Trophoblast cell (in vitro differentiated cells and primary cell): ENCODE data around the gene MCF2L.

Experiments
- DNase-seq, 2 donors: peaks; one replicate each; pipeline ENCODE4 v3.0.0-alpha.2; 2016
- H2AFZ ChIP-seq: 2 replicates; pipeline ENCODE4 v1.6.1; 2013; ENCODE audit warnings: low read length, moderate library complexity, mild to moderate bottlenecking; ENCODE audit not compliant: insufficient read depth, poor library complexity
- H2AK5ac ChIP-seq: 2 replicates; pipeline ENCODE4 v1.6.1; 2013; ENCODE audit warnings: mild to moderate bottlenecking, low read length
- H2BK120ac ChIP-seq: 2 replicates; pipeline ENCODE4 v1.6.1; 2013; ENCODE audit warnings: low read length, mild to moderate bottlenecking, moderate library complexity; ENCODE audit not compliant: insufficient read depth, poor library complexity
- H2BK12ac ChIP-seq: 2 replicates; pipeline ENCODE4 v1.6.1; 2013; ENCODE audit warnings: mild to moderate bottlenecking, low read length, moderate library complexity
- H2BK5ac ChIP-seq: 2 replicates; pipeline ENCODE4 v1.6.1; 2013; ENCODE audit warnings: low read length, low read depth, moderate library complexity, mild to moderate bottlenecking; ENCODE audit not compliant: poor library complexity
- H3K14ac ChIP-seq: 2 replicates; pipeline ENCODE4 v1.6.1; 2013; ENCODE audit warnings: mild to moderate bottlenecking, low read length
- H3K18ac ChIP-seq: 2 replicates; pipeline ENCODE4 v1.6.1; 2013; ENCODE audit warnings: mild to moderate bottlenecking, low read length
- H3K23ac ChIP-seq: 2 replicates; pipeline ENCODE4 v1.6.1; 2013; ENCODE audit warnings: low read length
- H3K27ac ChIP-seq: 2 replicates; pipeline ENCODE4 v1.5.1; 2013; ENCODE audit warnings: low read depth, mild to moderate bottlenecking, inconsistent platforms, low read length, moderate library complexity
- H3K27me3 ChIP-seq: 2 replicates; pipeline ENCODE4 v1.6.1; 2013; ENCODE audit warnings: inconsistent platforms, mild to moderate bottlenecking, low read length, moderate library complexity; ENCODE audit not compliant: insufficient read depth
- H3K36me3 ChIP-seq, 2 experiments: 1 replicate in 1 of 2; 2 replicates in 1 of 2; pipeline ENCODE4 v1.6.1; 2013; ENCODE audit warnings: low read length in 2 of 2, mild to moderate bottlenecking in 2 of 2, moderate library complexity in 1 of 2; ENCODE audit not compliant: insufficient read depth in 2 of 2, control insufficient read depth in 1 of 2
- H3K4ac ChIP-seq: 2 replicates; pipeline ENCODE4 v1.6.1; 2013; ENCODE audit warnings: low read depth, mild to moderate bottlenecking, low read length, moderate library complexity
- H3K4me1 ChIP-seq, 2 experiments: 1 replicate in 1 of 2; 2 replicates in 1 of 2; pipeline ENCODE4 v1.6.1; 2013; ENCODE audit warnings: low read length in 2 of 2, mild to moderate bottlenecking in 2 of 2, moderate library complexity in 1 of 2; ENCODE audit not compliant: insufficient read depth in 2 of 2, control insufficient read depth in 1 of 2
- H3K4me2 ChIP-seq: 2 replicates; pipeline ENCODE4 v1.6.1; 2013; ENCODE audit warnings: inconsistent platforms, mild to moderate bottlenecking, low read length, moderate library complexity
- H3K4me3 ChIP-seq: 2 replicates; pipeline ENCODE4 v1.5.1; 2013; ENCODE audit warnings: mild to moderate bottlenecking, low read depth, low read length, inconsistent platforms
- H3K79me1 ChIP-seq: one replicate; pipeline ENCODE4 v1.6.1; 2013; ENCODE audit warnings: low read length
- H3K79me2 ChIP-seq: 2 replicates; pipeline ENCODE4 v1.6.1; 2013; ENCODE audit warnings: low read length, mild to moderate bottlenecking; ENCODE audit not compliant: control insufficient read depth, insufficient read depth, poor library complexity
- H3K9ac ChIP-seq: 2 replicates; pipeline ENCODE4 v1.6.1; 2013; ENCODE audit warnings: mild to moderate bottlenecking, low read length
- H3K9me3 ChIP-seq: 2 replicates; pipeline ENCODE4 v1.6.1; 2013; ENCODE audit warnings: low read depth, mild to moderate bottlenecking, control low read depth, inconsistent platforms, low read length; ENCODE audit not compliant: insufficient read depth
- H4K12ac ChIP-seq: 2 replicates; pipeline ENCODE4 v1.6.1; 2013; ENCODE audit warnings: low read depth, mild to moderate bottlenecking, low read length, moderate library complexity
- H4K8ac ChIP-seq: 2 replicates; pipeline ENCODE4 v1.6.1; 2013; ENCODE audit warnings: low read depth, mild to moderate bottlenecking, low read length, moderate library complexity
- H4K91ac ChIP-seq: one replicate; pipeline ENCODE4 v1.6.1; 2013; ENCODE audit warnings: low read depth, mild to moderate bottlenecking, low read length, moderate library complexity
- WGBS: extraction: QIAGEN DNeasy Blood & Tissue Kit; methylation state at CpG from one replicate; pipeline ENCODE4 v1.1.7; 2013; ENCODE audit warnings: missing lambda C conversion rate; ENCODE audit not compliant: insufficient read length, insufficient coverage; ENCODE audit errors: extremely low coverage; 5-methylcytosine and 5-hydroxymethylcytosine counted together

Gene MCF2L

DNA sequence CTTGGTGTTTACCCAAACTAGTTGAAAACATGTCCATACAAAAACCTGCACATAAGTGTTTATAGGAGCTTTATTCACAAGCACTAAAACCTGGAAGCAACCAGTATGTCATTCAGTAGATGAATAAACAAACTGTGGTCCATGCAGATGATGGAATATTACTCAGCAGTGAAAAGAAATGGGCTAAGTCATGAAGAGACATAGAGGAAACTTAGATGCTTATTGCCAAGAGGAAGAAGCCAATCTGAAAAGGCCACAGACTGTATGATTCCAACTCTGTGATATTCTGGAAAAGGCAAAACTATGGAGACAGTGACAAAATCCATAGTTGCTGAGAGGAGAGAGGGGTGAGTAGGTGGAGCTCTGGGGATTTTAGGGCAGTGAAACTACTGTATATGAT lies 38.8 kb upstream of the MCF2L start:
- H3K9ac ChIP-seq, result no peak overlapping the region
- no peak overlapping the region for H3K23ac ChIP-seq
- no peaks in the 10 kb centered on the region for H3K36me3 ChIP-seq
- H2BK5ac ChIP-seq, result no peak overlapping the region
- H3K4me3 ChIP-seq, result no peak overlapping the region
- H4K12ac ChIP-seq, result no peak overlapping the region
- H4K8ac ChIP-seq, result no peak overlapping the region
- no peak overlapping the region for H3K4me2 ChIP-seq
- no peak overlapping the region for H3K27ac ChIP-seq
- no peak overlapping the region for H2BK120ac ChIP-seq
- H3K27me3 ChIP-seq, result no peaks in the 10 kb centered on the region
- no peak overlapping the region for H2AFZ ChIP-seq
- no peak overlapping the region for H2AK5ac ChIP-seq
- H2BK12ac ChIP-seq, result no peak overlapping the region
- no peak for DNase-seq
- H3K9me3 ChIP-seq, result peaks cover 7% of the 10 kb centered on the region
- no peak overlapping the region for H3K14ac ChIP-seq
- H3K79me1 ChIP-seq, result no peaks in the 10 kb centered on the region
- no peak overlapping the region for H3K18ac ChIP-seq
- no peak overlapping the region for H4K91ac ChIP-seq
- no peak overlapping the region for H3K4ac ChIP-seq
- no peaks in the 10 kb centered on the region for H3K4me1 ChIP-seq
- H3K79me2 ChIP-seq, result no peaks in the 10 kb centered on the region

DNA sequence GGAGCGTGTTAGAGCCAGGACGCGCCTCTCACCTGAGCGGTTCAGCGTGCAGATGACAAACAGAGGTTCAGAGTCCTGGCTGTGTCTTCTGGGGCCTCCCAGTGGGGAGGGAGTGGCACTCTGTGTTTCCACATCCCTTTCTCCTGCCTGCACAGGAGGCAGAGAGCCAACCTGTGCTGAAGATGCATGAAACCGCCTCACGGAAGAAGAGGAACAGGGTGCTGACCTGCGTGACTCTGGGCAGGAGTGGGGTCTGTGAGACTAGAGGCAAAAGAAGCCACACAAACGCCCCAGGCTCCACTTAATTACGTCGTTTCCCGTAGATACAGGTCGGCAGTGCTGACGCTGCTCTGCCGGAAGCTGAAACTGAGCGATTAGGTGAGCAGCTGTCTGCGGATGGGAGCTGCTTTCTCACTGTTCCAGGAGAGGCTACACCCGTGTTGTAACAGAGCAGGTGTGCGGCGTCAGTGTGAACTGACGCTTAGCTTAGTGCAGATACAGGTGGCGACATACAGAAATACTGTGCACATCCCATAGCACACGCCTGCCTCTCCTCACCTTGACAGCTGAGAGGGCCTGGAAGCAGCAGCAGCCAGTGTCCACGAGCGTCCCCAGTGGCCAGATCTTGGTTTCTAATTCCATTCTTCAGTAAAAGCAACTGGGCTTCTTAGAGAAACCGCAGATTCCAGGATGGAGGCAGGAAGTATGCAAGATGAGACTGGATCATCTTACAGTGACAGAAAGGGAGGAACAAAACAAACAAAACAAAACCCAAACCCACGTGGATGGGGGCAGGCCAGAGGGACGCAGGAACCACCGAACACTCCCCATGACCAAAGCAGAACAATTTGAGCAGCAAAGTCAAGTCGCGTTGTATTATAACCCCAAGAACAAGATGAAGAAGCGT lies 37.7 kb upstream of the MCF2L start:
- Histone ChIP-seq H3K18ac (no peak overlapping the region), H3K14ac (no peak overlapping the region), H2AFZ (no peak overlapping the region), H3K27me3 (no peaks in the 10 kb centered on the region), H3K27ac (no peak overlapping the region), H2AK5ac (no peak overlapping the region), H3K9ac (no peak overlapping the region), H3K79me1 (no peaks in the 10 kb centered on the region), H3K9me3 (peaks cover 3% of the 10 kb centered on the region), H2BK120ac (no peak overlapping the region), H3K4me2 (no peak overlapping the region), H3K4ac (no peak overlapping the region), H4K12ac (no peak overlapping the region), H2BK12ac (no peak overlapping the region), H3K23ac (no peak overlapping the region), H2BK5ac (no peak overlapping the region), H4K91ac (no peak overlapping the region), H3K4me3 (no peak overlapping the region), H3K4me1 (no peaks in the 10 kb centered on the region), H3K36me3 (no peaks in the 10 kb centered on the region), H3K79me2 (no peaks in the 10 kb centered on the region), H4K8ac (no peak overlapping the region)
- no CpG with 5 or more reads among the region's 32 CpGs for WGBS
- DNase-seq, result peak; percentile 58 to 71

DNA sequence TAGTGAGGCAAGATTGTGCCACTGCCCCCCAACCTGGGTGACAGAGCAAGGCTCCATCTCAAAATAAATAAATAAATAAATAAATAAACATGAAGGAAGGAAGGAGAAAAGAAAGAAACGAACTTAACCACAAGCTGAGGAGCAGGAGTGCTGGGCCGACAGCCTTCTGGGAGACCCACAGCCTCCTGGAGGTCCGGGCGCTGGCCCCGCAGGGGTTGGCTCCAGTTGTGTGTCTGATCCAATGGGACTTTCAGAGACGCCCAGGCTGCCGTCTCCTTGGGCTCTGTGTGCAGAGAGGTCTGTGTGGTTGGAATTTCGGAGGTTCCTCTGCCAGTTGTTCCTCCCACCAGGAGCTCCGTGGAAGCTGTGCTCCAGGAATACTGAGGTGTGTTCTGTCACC lies 36.0 kb upstream of the MCF2L start:
- Histone ChIP-seq H3K4me1 (no peaks in the 10 kb centered on the region), H4K12ac (no peak overlapping the region), H3K9ac (no peak overlapping the region), H2BK120ac (no peak overlapping the region), H3K4me2 (no peak overlapping the region), H2BK12ac (no peak overlapping the region), H3K36me3 (no peaks in the 10 kb centered on the region), H3K18ac (no peak overlapping the region), H3K79me2 (no peaks in the 10 kb centered on the region), H2BK5ac (no peak overlapping the region), H3K27ac (no peak overlapping the region), H3K9me3 (peaks cover 2% of the 10 kb centered on the region), H3K4me3 (no peak overlapping the region), H2AFZ (no peak overlapping the region), H4K91ac (no peak overlapping the region), H3K14ac (no peak overlapping the region), H2AK5ac (no peak overlapping the region), H3K79me1 (no peaks in the 10 kb centered on the region), H3K27me3 (no peaks in the 10 kb centered on the region), H3K23ac (no peak overlapping the region), H4K8ac (no peak overlapping the region), H3K4ac (no peak overlapping the region)
- WGBS, result no CpG with 5 or more reads among the region's 9 CpGs
- DNase-seq, result no peak

DNA sequence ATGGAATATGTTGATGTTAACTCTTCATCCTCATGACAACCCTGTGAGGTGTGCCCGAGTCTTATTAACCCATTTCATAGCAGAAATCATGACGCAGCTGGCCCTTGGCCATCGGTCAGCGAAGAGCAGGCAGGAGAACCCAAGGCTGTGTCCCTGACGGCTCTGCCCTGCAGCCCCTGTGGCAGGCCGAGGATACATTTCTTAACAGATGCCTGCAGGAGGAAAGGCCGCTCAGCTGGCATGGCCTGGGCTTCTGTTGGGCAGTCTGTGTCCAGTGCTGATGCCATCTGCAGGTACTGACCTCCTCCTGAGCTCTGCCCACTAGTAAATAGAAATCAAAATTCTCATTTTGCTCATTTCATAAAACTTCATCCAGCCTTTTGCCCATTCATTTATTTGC lies 35.4 kb upstream of the MCF2L start:
- Histone ChIP-seq H3K4me1 (no peaks in the 10 kb centered on the region), H3K36me3 (no peaks in the 10 kb centered on the region), H2BK5ac (no peak overlapping the region), H3K79me1 (no peaks in the 10 kb centered on the region), H3K23ac (no peak overlapping the region), H4K91ac (no peak overlapping the region), H3K4ac (no peak overlapping the region), H4K12ac (no peak overlapping the region), H3K9ac (no peak overlapping the region), H3K27me3 (no peaks in the 10 kb centered on the region), H3K27ac (no peak overlapping the region), H2AFZ (no peak overlapping the region), H3K4me2 (no peak overlapping the region), H3K4me3 (no peak overlapping the region), H3K14ac (no peak overlapping the region), H2BK120ac (no peak overlapping the region), H3K79me2 (no peaks in the 10 kb centered on the region), H3K18ac (no peak overlapping the region), H3K9me3 (peaks cover 2% of the 10 kb centered on the region), H4K8ac (no peak overlapping the region), H2AK5ac (no peak overlapping the region), H2BK12ac (no peak overlapping the region)
- WGBS, result no CpG with 5 or more reads among the region's 7 CpGs
- no peak for DNase-seq
